GM23248 (cell line): ENCODE measurements around the gene C1QL4.

Experiments
- EZH2 ChIP-seq: fragments of 200-600 bp; sonication (generic); IDR thresholded peaks from 2 replicates; pipeline ENCODE4 v1.6.1; 2018; ENCODE audit warnings: antibody characterized with exemption, mild to moderate bottlenecking; ENCODE audit not compliant: insufficient read depth, poor library complexity, severe bottlenecking
- EZH2phosphoT487 ChIP-seq: fragments of 200-600 bp; sonication (generic); IDR thresholded peaks from 2 replicates; pipeline ENCODE4 v1.6.1; 2018; ENCODE audit warnings: antibody characterized with exemption, moderate library complexity, mild to moderate bottlenecking, low read depth; ENCODE audit not compliant: insufficient read depth

- TF ChIP-seq EZH2 (peak; percentile 79), EZH2phosphoT487 (0 out of 2 replicates have a peak, but pooled peaks have one; percentile 32)
Measured at GRCh38 chr12:49295082-49295936, 41.7 kb downstream of the C1QL4 start, which contains the start of gene PRPH.
